SK-N-SH (cell line): ENCODE data around the gene PDGFC. TPM values are rescaled to one million over a fixed set of nuclear protein-coding genes. Genes with fewer than 3 reads are reported as not detected.

Experiments used
- CTCF ChIA-PET: fragments of 300-600, 350-600 bp; formaldehyde crosslinking; extraction: SDS; loops from one replicate; lab custom pipeline; 2021; lab: Yijun Ruan, JAX
- POLR2A ChIA-PET: fragments of 350-600 bp; sonication (Branson Sonifier 250); formaldehyde crosslinking; extraction: SDS; loops from one replicate; lab custom pipeline; 2020; ENCODE audit warnings: antibody characterized with exemption, inconsistent platforms; lab: Yijun Ruan, JAX
- DNase-seq: peaks from one replicate; pipeline ENCODE4 v3.0.0; 2012
- H2AFZ ChIP-seq: fragments of 200-600 bp; sonication (generic); 2 replicates; pipeline ENCODE4 v1.8.1; 2016; ENCODE audit warnings: antibody characterized with exemption, mild to moderate bottlenecking, low read depth
- H3F3A ChIP-seq: fragments of 200-600 bp; sonication (generic); replicated peaks from 2 replicates; pipeline ENCODE3; 2016; ENCODE audit warnings: antibody characterized with exemption, mild to moderate bottlenecking; ENCODE audit not compliant: insufficient read depth
- H3K27ac ChIP-seq, 2 experiments: fragments of 200-500 bp in 1 of 2; fragments of 200-600 bp in 1 of 2; sonication (Bioruptor generic) in 1 of 2; sonication (generic), shearing (Covaris generic) in 1 of 2; 2 replicates each; pipeline versions ENCODE4 v1.5.1 to v1.6.1; 2014 to 2016; ENCODE audit warnings: low read depth in 2 of 2, inconsistent platforms in 1 of 2, low read length in 1 of 2, mild to moderate bottlenecking in 1 of 2, mixed read lengths in 1 of 2
- H3K27me3 ChIP-seq: fragments of 200-600 bp; sonication (generic), shearing (Covaris generic); 2 replicates; pipeline ENCODE4 v1.6.1; 2016; ENCODE audit warnings: mixed run types; ENCODE audit not compliant: insufficient read depth
- H3K36me3 ChIP-seq, 2 experiments: fragments of 200-500 bp in 1 of 2; fragments of 200-600 bp in 1 of 2; sonication (Bioruptor generic) in 1 of 2; sonication (generic) in 1 of 2; replicated peaks in 1 of 2; 2 replicates each; pipeline versions ENCODE3 to v1.5.1; 2014 to 2016; ENCODE audit warnings: low read length in 1 of 2, mild to moderate bottlenecking in 1 of 2; ENCODE audit not compliant: insufficient read depth in 2 of 2, control insufficient read depth in 1 of 2
- H3K4me1 ChIP-seq, 2 experiments: fragments of 200-500 bp in 1 of 2; fragments of 200-600 bp in 1 of 2; sonication (Bioruptor generic) in 1 of 2; sonication (generic), shearing (Covaris generic) in 1 of 2; 2 replicates each; pipeline versions ENCODE4 v1.5.1 to v1.6.1; 2014 to 2016; ENCODE audit warnings: low read depth in 1 of 2, low read length in 1 of 2, mixed run types in 1 of 2; ENCODE audit not compliant: insufficient read depth in 2 of 2, control insufficient read depth in 1 of 2
- H3K4me2 ChIP-seq: fragments of 200-600 bp; sonication (generic), shearing (Covaris generic); 2 replicates; pipeline ENCODE4 v1.6.1; 2017; ENCODE audit warnings: mixed run types
- H3K4me3 ChIP-seq, 2 experiments: fragments of 200-500 bp in 1 of 2; fragments of 200-600 bp in 1 of 2; sonication (Bioruptor generic) in 1 of 2; sonication (generic), shearing (Covaris generic) in 1 of 2; 2 replicates each; pipeline versions ENCODE4 v1.5.1 to v1.8.1; 2014 to 2016; ENCODE audit warnings: low read depth in 2 of 2, inconsistent platforms in 1 of 2, low read length in 1 of 2, mild to moderate bottlenecking in 1 of 2, mixed read lengths in 1 of 2, moderate library complexity in 1 of 2
- H3K79me2 ChIP-seq: fragments of 200-600 bp; sonication (generic); 2 replicates; pipeline ENCODE4 v1.8.1; 2017; ENCODE audit warnings: mild to moderate bottlenecking; ENCODE audit not compliant: insufficient read depth
- H3K9ac ChIP-seq: fragments of 200-600 bp; sonication (generic); 2 replicates; pipeline ENCODE4 v1.6.1; 2017; ENCODE audit warnings: mixed run types
- H3K9me2 ChIP-seq: fragments of 200-600 bp; sonication (generic); 2 replicates; pipeline ENCODE4 v1.6.1; 2017; ENCODE audit warnings: mixed run types
- H3K9me3 ChIP-seq: fragments of 200-600 bp; sonication (generic); 2 replicates; pipeline ENCODE4 v1.6.1; 2017; ENCODE audit warnings: mixed run types, mild to moderate bottlenecking, moderate library complexity
- H4K20me1 ChIP-seq: fragments of 200-600 bp; sonication (generic); 2 replicates; pipeline ENCODE4 v1.6.1; 2017; ENCODE audit warnings: mild to moderate bottlenecking, mixed run types; ENCODE audit not compliant: insufficient read depth
- ELF1 ChIP-seq: IDR thresholded peaks from 2 replicates; pipeline ENCODE4 v1.4.0; 2012
- FOSL2 ChIP-seq: IDR thresholded peaks from 2 replicates; pipeline ENCODE4 v1.4.0; 2012; ENCODE audit warnings: low read depth, mild to moderate bottlenecking, moderate library complexity, borderline replicate concordance
- FOXJ3 ChIP-seq: sonication (generic); formaldehyde crosslinking; IDR thresholded peaks from 2 replicates; pipeline ENCODE4 v1.5.1; 2020; ENCODE audit warnings: mild to moderate bottlenecking, missing genetic modification reagents
- GATA2 ChIP-seq: sonication (generic); formaldehyde crosslinking; IDR thresholded peaks from 2 replicates; pipeline ENCODE4 v1.5.0; 2020; ENCODE audit warnings: mild to moderate bottlenecking, missing genetic modification reagents
- JUND ChIP-seq: IDR thresholded peaks from 2 replicates; pipeline ENCODE4 v1.4.0; 2012
- MEF2A ChIP-seq: IDR thresholded peaks from 2 replicates; pipeline ENCODE4 v1.4.0; 2012; ENCODE audit warnings: low read depth, borderline replicate concordance
- NRF1 ChIP-seq: IDR thresholded peaks from 2 replicates; pipeline ENCODE4 v1.6.1; 2012; ENCODE audit warnings: low read depth, mild to moderate bottlenecking, low read length
- POLR2AphosphoS5 ChIP-seq: IDR thresholded peaks from 2 replicates; pipeline ENCODE4 v1.6.1; 2012; ENCODE audit warnings: low read depth, low read length
- RAD21 ChIP-seq: IDR thresholded peaks from 2 replicates; pipeline ENCODE4 v1.6.1; 2012; ENCODE audit warnings: mild to moderate bottlenecking, low read length
- RXRA ChIP-seq: IDR thresholded peaks from 2 replicates; pipeline ENCODE4 v1.4.0; 2012; ENCODE audit warnings: low read depth, mild to moderate bottlenecking, borderline replicate concordance
- TCF12 ChIP-seq: IDR thresholded peaks from 2 replicates; pipeline ENCODE4 v1.4.0; 2012
- TEAD4 ChIP-seq: IDR thresholded peaks from 2 replicates; pipeline ENCODE4 v1.4.0; 2012; ENCODE audit warnings: mild to moderate bottlenecking, borderline replicate concordance; ENCODE audit not compliant: insufficient read depth
- YY1 ChIP-seq: IDR thresholded peaks from 2 replicates; pipeline ENCODE4 v1.4.0; 2012; ENCODE audit warnings: low read depth, mild to moderate bottlenecking
- WGBS: methylation state at CpG from one replicate; pipeline ENCODE4 v1.1.6; 2017; ENCODE audit warnings: low lambda C conversion rate; 5-methylcytosine and 5-hydroxymethylcytosine counted together
- polyA plus RNA-seq, 3 experiments: library from polyadenylated mRNA; depleted of rRNA; stranded (reverse); fragments of >200 nt; gene quantifications; 2 replicates each; pipeline ENCODE4 v1.2.3, GENCODE V29; 2012

Gene PDGFC
- polyA plus RNA-seq, 1 of the 3 experiments (the other 2 are of a cell fraction): 29.8 TPM

GRCh38 chr4:157013656-157014055 lies 42.1 kb upstream of the PDGFC start:
- 66% methylated on average over 4 of the region's 4 CpGs for whole genome bisulfite sequencing
- H3K4me2 ChIP-seq: no peak overlapping the region

GRCh38 chr4:157012781-157013180 lies 41.2 kb upstream of the PDGFC start:
- ChIA-PET POLR2A (no interaction called here), CTCF (interaction anchor here (1.2 to 1.9 kb wide), 3 partner anchors 13 to 44 kb away, joined by 3 to 7 read pairs (median 6); no protein-coding TSS in a partner anchor)
- Histone ChIP-seq H3K27ac (peak overlapping the region in 1 of 2 experiments; percentile 41; a peak in 3 of 4 replicates), H4K20me1 (no peaks in the 10 kb centered on the region), H3K9me2 (no peaks in the 10 kb centered on the region), H3K9me3 (no peaks in the 10 kb centered on the region), H3K4me3 (no peak overlapping the region), H3K79me2 (no peaks in the 10 kb centered on the region), H3K4me1 (peaks cover 2 to 25% of the 10 kb centered on the region in 2 experiments; a peak in 3 of 4 replicates), H3K36me3 (no peaks in the 10 kb centered on the region), H3F3A (peaks cover 34% of the 10 kb centered on the region), H3K27me3 (no peaks in the 10 kb centered on the region), H2AFZ (peak overlapping the region; percentile 61; the same call in 1 of the 2 replicates), H3K4me2 (no peak overlapping the region), H3K9ac (no peak overlapping the region; the same call in 1 of the 2 replicates)
- WGBS: 46% methylated on average over 2 of the region's 2 CpGs
- no peak for TF ChIP-seq YY1
- TF ChIP-seq RAD21: no peak
- TF ChIP-seq ELF1: no peak
- 0 out of 2 replicates have a peak, but pooled peaks have one; percentile 6 for TF ChIP-seq TCF12
- TF ChIP-seq TEAD4: peak; percentile 53; the same call in 1 of the 2 replicates
- TF ChIP-seq POLR2AphosphoS5: no peak
- TF ChIP-seq MEF2A: no peak
- DNase-seq: no peak

More at GRCh38 chr4:157013656-157014055, 42.1 kb upstream of the PDGFC start:
- H3K4me3 ChIP-seq: no peak overlapping the region
- peak overlapping the region; percentile 61; the same call in 1 of the 2 replicates for H2AFZ ChIP-seq
- TF ChIP-seq JUND: peak; percentile 15; the same call in 1 of the 2 replicates
- no peak for TF ChIP-seq FOXJ3
- TF ChIP-seq GATA2 (CRISPR knock-in tag): no peak
- TF ChIP-seq FOSL2: peak; percentile 47
- TF ChIP-seq TCF12: peak; percentile 7; the same call in 1 of the 2 replicates
- TF ChIP-seq RXRA: no peak
- TF ChIP-seq POLR2AphosphoS5: no peak
- peak overlapping the region in 1 of 2 experiments; percentile 41; a peak in 3 of 4 replicates for H3K27ac ChIP-seq
- H3F3A ChIP-seq: peaks cover 34% of the 10 kb centered on the region
- H3K9me3 ChIP-seq: no peaks in the 10 kb centered on the region
- peaks cover 2 to 25% of the 10 kb centered on the region in 2 experiments; a peak in 3 of 4 replicates for H3K4me1 ChIP-seq
- H3K36me3 ChIP-seq: no peaks in the 10 kb centered on the region
- H3K9ac ChIP-seq: no peak overlapping the region; the same call in 1 of the 2 replicates
- no peaks in the 10 kb centered on the region for H3K79me2 ChIP-seq
- DNase-seq: no peak
- no peaks in the 10 kb centered on the region for H3K27me3 ChIP-seq
- ChIA-PET POLR2A (no interaction called here), CTCF (interaction anchor here (0.7 to 1.9 kb wide), 3 partner anchors 14 to 45 kb away, joined by 3 to 7 read pairs (median 3); no protein-coding TSS in a partner anchor)
- H3K9me2 ChIP-seq: no peaks in the 10 kb centered on the region
- no peaks in the 10 kb centered on the region for H4K20me1 ChIP-seq

- Histone ChIP-seq H3K4me2 (no peak overlapping the region), H3K79me2 (no peaks in the 10 kb centered on the region), H3K36me3 (no peaks in the 10 kb centered on the region), H4K20me1 (no peaks in the 10 kb centered on the region), H2AFZ (peak overlapping the region; percentile 61; the same call in 1 of the 2 replicates), H3K27me3 (no peaks in the 10 kb centered on the region), H3K4me3 (no peak overlapping the region), H3K9me3 (no peaks in the 10 kb centered on the region), H3K4me1 (peaks cover 2 to 25% of the 10 kb centered on the region in 2 experiments; a peak in 3 of 4 replicates), H3K9ac (no peak overlapping the region), H3F3A (peaks cover 34% of the 10 kb centered on the region), H3K9me2 (no peaks in the 10 kb centered on the region), H3K27ac (peak overlapping the region in 1 of 2 experiments; percentile 41; a peak in 3 of 4 replicates)
- no peak for DNase-seq
- CTCF ChIA-PET: interaction anchor here (1.3 to 1.9 kb wide), 3 partner anchors 10 to 43 kb away, joined by 3 to 7 read pairs (median 6); no protein-coding TSS in a partner anchor
- POLR2A ChIA-PET: no interaction called here
- TF ChIP-seq YY1: no peak
- no peak for TF ChIP-seq NRF1
Measured at GRCh38 chr4:157012296-157012695, 40.7 kb upstream of the PDGFC start.
